Colon (tissue), 2 donors: ENCODE data around the gene ITLN1.

Source experiments
- FAIRE-seq: peaks from 2 replicates; lab custom pipeline; 2012; peaks lifted over from hg19 to GRCh38; lab: Jason Lieb, UNC
- donor health status: control.
- donor health status: control.

ITLN1 gene

DNA sequence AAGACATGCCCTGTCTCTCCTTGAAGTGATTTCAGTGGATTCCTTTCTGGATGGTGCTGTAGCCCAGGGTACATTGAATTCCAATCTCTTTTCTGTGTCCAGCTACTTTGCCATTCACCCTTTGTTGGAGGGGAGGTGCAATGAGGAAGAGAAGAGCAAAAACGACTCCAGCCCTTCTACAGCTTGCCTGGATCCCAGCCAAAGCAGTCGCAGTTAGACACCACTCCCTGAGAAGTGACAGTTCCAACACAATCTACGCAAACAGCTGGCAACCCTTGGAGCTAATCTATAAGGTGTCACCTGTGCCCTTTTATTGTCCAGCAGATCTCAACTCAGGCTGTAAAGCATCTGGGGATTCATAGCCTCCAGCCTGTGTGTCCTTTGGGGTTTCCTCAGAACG is 26.9 kb downstream of the ITLN1 start:
- no peak for FAIRE-seq

DNA sequence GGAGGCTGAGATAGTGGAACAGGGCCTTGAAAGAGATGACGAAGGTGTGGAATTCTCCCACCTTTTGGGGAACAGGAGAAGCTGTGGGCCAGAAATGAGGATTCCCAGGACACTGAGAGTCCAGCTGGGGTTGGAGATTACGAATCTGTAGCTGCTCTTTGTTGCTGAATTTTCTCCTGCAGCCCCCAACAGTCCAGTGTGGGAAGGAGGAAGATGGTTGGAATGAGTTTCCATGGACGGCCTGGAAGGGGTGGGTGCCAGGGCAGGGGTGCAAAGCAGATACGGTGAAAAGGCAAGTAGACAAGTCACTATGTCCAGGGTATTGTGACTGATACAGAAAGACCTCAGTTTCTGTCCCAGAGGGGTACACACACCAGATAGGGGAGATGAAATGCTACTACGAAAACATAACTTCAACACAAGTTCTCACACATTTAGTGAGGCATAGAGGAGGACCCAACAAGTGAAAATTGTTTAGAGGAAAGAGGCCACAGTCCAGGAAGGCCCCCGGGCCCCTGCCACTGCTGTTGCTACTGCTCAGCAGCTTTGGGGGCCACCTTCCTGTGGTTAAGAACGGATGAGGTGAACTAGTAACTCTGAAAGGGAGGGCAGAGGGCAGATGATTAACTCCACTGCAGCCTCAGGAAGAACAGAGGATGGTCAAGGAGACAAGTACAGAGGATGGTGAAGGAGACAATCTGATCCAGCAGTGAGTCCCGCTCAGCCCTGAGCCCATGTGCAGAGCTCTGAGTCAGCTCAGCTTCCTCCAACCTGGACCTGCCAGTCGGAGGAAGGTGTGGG is 29.6 kb downstream of the ITLN1 start:
- FAIRE-seq = no peak

DNA sequence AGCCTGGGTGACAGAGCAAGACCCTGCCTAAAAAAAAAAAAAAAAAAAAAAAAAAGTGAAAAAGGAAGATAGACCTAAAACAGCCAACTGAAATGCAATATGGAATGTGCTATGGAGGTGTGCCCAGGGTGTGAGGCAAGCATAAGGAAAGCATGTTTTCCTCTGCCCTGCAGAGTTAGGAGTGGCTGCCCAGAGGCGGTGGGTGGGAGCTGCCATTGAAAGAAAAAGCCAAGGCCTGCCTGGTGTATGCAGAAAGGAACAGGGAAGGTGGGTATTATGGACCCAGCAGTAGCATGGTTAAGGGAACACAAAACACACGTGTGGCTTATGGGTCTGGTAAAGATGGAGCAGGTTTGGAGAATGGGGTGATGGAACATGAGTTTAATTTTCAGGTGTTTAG is 31.2 kb downstream of the ITLN1 start:
- FAIRE-seq = no peak

DNA sequence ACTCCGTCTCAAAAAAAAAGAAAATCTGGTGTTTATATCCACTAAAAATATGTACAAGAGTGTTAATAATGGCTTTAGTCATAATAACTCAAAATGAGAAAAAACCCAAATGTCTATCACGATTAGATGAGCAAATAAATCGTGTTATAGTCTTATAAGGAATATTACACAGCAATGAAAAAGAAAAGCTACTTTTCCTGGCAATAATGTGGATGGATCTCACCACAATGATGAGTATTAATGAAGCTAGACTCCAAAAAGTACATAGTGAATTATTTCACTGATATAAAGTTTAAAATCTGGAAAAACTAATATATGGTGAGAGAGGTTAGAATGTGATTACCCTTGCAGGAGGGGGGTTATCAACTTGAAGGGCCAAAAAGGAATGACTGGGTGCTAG is 32.0 kb downstream of the ITLN1 start:
- no peak for FAIRE-seq

DNA sequence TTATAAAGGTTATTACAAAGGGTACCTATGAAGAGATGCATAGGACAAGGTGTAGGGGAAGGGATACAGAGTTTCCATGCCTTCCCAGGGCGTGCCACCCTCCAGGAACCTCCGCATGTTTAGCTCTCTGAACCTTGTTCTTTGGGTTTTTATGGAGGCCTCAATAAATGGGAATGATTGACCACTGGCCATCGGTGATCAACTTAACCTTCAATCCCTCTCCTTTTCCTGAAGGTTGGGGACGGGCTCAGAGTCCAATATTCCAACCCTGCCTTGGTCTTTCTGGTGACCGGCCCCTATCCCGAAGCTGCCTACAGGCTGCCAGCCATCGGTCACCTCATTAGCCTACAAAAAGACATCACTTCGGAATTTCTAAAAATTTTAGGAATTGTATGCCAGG is 34.0 kb downstream of the ITLN1 start:
- FAIRE-seq = no peak

DNA sequence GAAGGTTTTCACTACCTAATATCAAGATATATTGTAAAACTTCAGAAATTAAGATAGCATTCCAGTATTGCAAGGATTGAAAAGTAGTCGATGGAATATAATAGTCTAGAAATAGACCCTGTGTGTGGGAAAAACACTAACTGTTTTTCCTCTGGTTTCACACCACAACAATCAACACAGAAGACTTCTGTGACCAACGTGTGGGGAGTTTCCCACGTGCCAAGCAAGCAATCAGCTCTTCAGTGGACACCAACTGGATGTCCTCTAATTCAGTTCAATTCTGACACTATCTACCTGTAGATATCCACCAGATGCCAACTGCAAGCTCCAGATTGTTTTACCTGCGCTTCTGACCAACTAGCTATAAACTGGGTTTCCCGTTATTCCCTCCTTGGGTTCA is 34.4 kb downstream of the ITLN1 start:
- no peak for FAIRE-seq

DNA sequence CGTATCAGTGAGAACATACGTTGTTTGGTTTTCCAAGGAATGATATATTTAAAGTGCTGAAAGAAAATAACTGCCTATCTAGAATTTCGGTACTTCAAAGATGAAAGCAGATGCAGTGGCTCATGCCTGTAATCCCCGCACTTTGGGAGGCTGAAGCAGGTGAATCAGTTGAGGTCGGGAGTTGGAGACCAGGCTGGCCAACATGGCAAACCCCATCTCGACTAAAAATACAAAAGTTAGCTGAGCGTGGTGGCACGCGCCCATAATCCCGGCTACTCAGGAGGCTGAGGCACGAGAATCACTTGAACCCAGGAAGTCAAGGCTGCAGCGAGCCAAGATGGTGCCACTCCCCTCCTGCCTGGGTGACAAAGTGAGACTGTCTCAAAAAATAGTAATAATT is 38.7 kb downstream of the ITLN1 start:
- FAIRE-seq = no peak

DNA sequence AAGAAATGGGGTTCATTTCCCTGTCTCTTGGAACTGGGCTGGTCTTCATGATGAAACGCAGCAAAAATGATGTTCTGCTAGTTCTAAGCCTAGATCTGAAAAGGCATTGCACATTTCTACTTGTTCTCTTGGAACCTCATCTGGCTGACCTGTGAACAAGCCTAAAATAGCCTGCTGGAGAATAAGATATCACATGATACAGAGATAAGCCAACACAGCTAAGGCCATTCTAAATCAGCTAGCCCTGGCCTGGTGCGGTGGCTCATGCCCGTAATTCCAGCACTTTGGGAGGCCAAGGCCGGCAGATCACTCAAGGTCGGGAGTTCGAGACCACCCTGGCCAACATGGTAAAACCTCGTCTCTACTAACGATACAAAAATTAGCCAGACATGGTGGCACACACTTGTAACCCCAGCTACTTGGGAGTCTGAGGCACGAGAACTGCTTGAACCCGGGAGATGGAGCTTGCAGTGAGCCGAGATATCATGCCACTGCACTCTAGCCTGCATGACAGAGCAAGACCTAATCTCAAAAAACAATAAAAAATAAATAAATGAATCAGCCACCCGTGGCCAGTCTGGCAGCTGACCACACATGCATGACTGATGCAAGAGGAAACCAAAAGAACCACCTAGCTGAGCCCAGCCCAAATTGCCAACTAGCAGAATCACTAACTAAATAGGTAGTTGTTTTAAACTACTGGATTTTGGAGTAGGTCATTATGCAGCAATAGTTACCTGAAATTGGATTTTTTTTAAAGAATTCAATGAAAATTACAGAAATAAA is 40.3 kb downstream of the ITLN1 start:
- no peak for FAIRE-seq

DNA sequence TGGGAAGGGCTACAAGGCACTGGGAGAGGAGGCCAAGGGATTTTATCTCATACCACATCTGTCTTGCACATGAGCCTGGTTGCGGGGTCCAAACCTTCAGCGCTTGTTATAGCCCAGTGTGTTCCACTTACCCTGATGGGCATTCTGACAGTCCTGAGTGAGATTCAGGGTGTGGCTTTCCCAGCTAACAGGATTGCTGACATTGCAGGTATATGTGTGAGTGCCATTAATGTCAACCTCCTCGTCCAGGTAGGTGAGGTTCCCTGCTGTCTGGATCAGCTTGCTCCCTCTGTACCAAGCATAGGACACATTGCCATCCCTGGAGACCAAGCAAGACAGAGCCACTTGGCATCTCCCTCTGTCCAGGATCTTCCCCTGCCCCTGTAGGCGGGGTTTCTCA is 43.9 kb downstream of the ITLN1 start:
- no peak for FAIRE-seq

DNA sequence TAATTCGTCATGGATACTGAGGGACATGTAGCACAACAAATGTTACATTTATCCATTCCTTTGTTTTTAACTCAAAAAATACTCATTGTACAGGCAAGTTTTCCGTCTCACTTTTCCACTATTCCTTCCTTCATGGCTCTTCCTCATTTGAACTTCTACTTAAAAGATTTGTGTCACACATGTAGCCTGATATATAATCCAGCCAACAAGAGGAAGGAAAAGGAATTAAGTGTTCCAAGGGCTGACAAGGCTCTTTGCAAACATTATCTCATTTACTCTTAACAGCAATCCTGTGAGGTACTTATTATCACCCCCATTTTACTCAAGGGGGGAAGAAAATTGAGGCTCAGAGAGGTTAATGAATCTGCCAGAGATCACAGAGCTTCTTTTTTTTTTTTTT is 45.2 kb downstream of the ITLN1 start:
- no peak for FAIRE-seq

DNA sequence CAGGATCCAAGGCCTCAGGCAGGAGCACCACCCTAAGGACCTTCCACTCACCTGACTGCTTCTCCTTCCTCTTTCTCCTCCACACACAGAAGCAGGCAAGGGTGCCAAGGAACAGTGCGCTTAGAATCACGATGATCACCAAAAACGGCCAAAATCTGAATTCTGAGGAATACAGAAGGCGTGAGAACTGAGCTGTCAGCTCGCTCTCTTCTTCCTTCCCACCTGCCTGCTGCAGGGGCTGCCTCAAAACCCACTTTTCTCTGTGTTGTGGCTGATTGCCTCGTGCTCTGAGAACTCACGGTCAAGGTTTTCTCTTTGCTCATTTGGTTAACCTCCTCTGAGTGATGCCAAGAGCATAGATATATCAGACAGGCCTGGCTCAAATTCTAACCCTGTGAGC is 46.1 kb downstream of the ITLN1 start:
- FAIRE-seq = no peak

DNA sequence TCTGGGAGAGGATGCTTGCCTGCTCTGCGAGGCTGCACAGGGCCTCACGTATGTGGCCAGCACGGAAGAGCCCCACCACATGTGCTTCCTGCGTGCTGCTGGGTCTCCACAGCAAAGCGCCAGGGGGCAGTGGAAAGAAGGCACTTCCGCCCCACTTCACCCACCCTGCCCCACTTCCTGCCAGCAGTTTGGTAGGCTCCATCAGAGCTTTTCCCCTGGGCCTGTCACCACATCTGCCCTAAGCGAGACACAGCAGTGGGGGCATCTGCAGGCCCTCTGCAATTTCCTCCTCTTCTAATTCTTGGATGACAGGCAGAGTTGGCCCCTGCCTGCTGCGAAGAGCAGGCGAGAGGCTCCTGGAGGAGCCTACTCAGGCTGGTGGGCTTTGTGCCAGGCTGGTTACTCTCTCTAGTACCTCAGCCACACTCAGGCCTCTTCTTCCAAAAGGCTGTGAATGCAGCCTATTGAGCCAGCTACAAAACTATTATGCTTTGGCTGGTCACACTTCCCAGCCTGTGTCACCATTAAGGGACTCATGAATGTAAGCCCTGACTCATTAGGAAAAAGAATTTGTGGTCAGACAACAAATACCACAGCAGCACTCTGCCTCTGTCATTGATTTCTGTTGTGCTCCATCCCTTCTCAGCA is 47.3 kb downstream of the ITLN1 start:
- no peak for FAIRE-seq

DNA sequence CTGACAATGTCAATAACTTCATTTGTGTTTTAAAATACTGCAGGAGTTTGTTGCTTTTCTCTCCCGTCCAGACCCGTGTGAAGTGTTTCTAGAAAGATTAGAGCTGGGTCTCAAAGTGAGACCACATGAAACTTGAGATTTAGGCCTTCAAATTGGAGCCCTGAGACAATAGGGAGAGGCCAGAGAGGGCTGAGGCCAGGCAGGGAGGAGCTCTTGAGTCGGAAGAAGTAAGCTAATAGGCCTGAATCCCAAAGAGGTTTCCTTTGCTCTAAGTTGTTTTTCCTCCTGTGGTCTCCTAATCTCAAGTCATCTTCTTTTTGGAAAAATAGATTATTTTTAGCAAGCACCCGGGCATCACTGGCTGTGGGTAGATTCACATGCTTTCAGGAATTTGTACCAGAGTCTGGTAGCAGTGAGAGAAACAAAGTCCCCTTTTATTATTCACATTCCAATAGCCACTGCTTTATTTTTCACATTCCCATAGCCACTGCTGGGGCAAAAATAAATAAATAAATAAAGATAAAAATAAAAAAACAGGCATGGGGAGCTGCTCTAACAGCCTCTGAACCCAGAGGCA is 47.9 kb downstream of the ITLN1 start:
- FAIRE-seq = no peak

DNA sequence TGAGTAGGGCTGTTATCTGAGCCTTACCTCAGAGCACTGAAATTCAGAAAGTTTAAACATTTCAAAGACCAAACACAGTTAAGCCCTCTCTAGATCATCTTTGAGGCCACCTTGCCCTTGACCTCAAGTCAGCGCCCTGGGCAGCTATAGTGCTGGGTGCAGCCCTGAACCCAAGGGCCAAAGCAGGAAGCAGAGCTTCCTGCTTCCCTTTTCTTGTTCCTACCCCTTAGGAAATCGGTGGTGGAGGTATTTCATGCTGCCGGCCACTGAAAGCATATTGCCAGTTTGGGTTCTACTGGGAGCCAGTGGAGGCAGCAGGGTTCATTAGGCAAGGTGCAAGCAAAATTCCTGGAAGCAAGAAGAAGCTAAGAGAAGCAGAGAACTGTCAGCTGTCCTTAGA is 48.4 kb downstream of the ITLN1 start:
- FAIRE-seq = no peak

DNA sequence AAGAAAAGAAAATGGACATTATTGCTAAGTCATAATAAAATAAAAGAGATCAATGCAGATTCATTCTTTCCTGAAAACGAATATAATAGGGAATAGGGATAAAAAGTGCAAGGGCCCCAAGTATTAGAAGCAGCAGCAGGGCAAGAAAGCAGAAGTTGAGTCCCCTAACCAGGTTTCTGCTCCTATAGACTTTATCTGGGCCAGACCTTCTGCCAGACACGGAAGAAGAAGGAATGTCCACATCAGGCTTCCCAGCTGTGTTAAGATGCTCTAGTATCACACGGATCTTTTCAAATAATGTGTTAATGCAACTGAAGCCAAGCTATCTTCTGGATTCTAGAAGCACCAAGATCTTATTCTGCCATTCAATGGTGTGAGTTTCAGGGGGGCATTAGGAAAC is 49.2 kb downstream of the ITLN1 start:
- FAIRE-seq = no peak

DNA sequence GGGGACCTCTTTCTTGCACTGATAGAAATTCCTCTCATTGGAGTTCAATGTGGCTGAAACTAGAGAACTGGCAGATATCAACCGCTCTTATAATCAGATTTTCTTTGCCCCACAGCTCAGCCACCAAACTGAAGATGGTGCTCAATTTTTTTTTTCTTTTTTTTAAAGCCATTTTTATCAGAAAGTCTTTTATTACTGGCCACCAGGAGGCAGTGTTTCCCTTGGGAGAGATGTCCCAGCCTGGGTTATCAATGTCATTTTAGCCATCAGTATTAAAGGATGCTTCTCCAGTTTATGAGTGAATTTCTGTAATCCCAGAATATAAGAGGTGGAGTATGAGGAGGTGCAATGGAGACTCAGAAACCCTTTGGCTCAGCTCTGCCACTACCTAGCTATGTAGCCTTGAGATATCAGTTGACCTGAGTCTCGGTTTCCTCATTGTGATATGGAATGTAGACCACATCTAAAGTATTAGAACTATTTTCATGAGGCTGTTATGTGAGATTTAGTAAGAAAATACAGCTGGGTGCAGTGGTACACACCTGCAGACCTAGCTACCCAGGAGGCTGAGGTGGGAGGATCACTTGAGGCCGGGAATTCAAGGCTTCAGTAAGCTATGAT is 49.9 kb downstream of the ITLN1 start:
- no peak for FAIRE-seq

DNA sequence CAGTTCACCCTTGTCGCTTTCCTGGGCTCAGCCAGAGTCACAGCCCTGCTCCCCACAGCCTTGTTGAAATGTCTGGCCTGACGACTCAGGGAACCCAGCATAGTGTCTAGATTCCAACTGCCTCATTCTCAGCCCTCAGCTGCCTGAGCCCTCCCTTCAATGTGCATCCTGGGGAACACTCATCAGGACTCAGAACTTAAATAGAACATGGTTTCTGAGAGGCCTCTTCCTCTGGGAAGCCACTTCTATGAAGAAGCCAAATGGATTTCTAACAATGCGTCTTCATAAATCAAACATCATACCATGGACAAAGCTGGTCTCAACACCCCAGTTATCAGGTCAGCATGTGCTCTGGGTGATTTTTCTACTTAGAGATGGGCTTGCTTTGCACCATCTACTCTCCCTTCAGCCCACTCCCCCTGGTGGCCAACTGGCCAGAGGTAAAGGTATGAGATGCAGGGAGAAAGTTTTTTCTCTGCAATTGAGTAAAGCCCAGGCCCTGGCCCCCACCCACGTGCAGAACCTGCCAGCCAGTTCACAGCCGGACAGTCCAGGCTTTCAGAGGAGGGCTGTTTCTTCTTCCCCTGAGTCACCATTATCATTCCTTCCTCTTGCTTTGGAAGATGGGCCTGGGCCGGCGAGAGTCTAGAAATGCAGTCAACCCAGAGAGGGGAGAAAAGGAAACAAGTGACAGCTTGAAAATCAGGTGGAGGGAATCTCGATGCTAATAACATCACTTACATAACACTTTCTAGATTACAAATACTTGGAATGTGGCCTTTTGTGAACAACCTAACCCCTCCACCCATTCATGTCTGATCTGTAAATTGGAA is 54.4 kb downstream of the ITLN1 start:
- FAIRE-seq = no peak

DNA sequence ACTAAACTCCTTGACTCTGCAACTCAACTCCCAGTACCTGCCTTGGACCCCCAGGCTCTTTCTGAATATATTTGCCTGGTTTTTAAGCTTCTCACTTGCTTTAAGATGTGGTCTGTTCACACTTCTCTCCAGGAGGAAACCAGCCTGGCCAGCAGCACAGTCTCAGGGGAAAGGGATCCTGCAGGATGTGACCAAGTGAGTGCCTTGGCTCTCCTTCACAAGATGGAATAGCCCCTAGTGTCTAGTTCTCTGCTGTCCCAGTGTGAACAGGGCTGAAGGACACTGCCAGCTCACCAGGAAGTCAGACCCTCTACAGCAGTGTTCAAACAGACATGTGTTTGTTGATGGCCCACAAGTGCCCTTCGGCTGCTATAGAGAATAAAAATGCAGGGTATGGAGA is 55.2 kb downstream of the ITLN1 start:
- no peak for FAIRE-seq

DNA sequence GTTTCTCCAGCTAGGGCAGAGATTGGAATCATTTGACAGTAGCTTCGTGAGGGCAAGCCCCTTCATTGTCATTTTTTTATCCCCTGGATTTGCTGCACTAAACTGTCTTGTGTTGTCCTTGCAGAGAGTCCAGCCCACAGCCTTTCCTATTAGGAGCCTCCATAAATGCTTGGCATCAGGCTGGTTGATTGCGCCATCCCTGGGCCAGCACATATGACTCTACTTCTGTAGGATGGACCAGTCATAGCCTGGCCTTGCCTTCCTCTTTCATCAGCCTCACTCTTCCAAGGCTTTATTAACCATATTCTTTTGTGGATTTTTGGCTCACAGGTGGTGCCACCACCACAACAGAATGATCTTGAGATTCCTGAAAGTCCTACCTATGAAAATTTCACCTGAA is 57.6 kb downstream of the ITLN1 start:
- no peak for FAIRE-seq

DNA sequence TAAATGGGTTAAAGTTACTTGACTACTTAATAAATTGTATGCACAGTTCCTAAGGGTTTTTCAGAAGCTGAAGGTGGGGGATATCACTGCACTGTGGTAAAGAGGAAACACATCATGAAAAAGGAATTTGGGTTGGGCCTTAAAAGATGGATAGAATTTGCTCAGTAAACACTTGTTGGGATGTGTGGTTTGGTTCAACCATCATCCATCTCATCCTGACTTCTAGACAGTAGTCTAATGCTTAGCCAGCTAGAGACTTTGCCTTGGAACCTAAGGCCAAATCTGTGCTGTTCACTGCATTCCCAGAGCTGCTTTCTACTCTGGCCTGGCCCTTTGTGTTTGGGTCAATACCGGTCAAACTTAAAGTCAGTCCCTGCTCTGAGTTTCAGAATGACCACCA is 58.4 kb downstream of the ITLN1 start:
- FAIRE-seq = no peak
